Measurements from ENCODE around the gene TSKU. TPM values are rescaled to one million over a fixed set of nuclear protein-coding genes. Genes with fewer than 3 reads are reported as not detected.

TSKU gene
- total and polyA plus RNA-seq, 9 of the 15 experiments (the other 6 are each of a cell fraction or from before 2014, with no cell fraction given): 0.60 to 11.9 (median 8.4) TPM

DNA sequence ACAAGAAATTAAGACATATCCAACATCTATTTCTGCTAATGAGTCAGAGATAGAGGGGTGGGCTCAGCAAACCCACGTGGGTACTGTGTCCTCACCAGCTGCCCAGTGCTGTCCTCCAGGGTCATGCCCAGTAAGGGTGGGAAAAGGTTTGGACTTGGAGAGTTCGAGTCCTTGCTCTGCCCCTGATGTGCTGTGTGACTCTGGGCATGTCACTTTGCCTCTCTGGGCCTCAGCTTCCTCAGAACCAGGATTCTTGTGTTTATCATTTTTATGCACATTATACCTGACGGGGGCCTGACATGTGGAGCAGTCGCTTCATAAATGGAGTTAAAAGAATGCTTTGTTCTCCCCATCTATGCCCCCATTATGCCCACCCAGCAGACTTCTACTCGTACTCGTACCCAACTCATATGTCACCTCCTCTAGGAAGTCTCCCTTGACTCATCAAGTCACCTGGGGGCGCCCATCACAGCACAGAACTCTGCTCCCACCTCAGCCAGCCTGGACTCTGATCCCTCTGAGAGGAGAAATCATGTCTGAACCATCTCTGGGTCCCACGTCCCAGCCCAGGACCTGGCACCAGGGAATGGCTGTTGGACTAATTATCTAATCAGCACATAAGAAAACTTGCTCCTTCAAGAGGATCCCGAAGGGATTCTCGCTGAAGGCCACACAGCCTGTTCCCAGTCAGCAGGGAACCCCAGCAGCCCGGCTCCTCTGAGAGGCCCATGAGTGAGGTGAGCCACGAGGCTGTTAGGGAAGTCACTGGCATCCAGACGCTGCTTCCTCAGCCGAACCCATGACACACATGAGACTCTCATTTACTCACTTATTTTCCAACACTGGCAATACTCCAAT is 38.7 kb upstream of the TSKU start (continued):
- TF ChIP-seq ZNF384 (IDR thresholded peaks at IDR 0.05; ENCODE audit: low read depth, low read length) (no peak), SAP30 (IDR thresholded peaks at IDR 0.05; ENCODE audit: borderline replicate concordance, insufficient read depth, low read depth, low read length, poor library complexity, severe bottlenecking) (no peak)

DNA sequence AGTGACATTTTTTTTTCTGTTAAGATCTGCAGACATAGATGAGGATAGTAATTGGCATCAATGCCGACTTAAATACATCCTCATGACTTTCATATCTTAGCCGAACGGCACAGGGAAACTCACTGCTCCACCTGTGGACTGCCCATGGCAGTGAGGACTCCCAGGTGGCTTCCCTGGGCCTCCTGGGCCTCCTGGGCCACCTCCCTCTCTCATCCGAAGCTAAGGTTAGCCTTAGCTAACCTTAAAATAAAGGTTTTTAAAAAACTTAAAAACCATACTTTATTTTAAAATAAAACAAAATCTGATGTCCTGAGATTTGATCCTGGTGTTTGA is 38.1 kb upstream of the TSKU start:
- ATAC-seq (no peak; the same call in 2 of the 3 replicates), DNase-seq (ENCODE audit: extremely low read depth in 1 of 4, low spot score in 3 of 4) (no peak), FAIRE-seq (no peak)
- 0 out of 2 replicates have a peak, but pooled peaks cover 2% of the 10 kb centered on the region for H3K9me3 ChIP-seq (replicated peaks; ENCODE audit: control insufficient read depth, insufficient read depth, low read depth, low read length)
- H3K27ac ChIP-seq (ENCODE audit: extremely low read depth, low read depth, low read length): peak overlapping the region; percentile 83
- in situ Hi-C loops (cut with MboI) (no loop called here), intact Hi-C loops (cut with micrococcal nuclease) (no loop called here)
- CTCF ChIA-PET (ENCODE audit: low intra/inter-chr PET ratio): no interaction called here
- H3K4me2 ChIP-seq (ENCODE audit: insufficient read depth, low read length): no peak overlapping the region
- H3K4me1 ChIP-seq (replicated peaks in 1 of 2; ENCODE audit: control insufficient read depth in 2 of 2, insufficient read depth in 2 of 2, low read length in 2 of 2): peaks cover 42% of the 10 kb centered on the region in 2 experiments; a peak in 4 of 5 replicates
- no peaks in the 10 kb centered on the region for H3K79me2 ChIP-seq (ENCODE audit: control insufficient read depth, insufficient read depth, low read length)
- 42% methylated on average over 4 of the region's 4 CpGs for WGBS (ENCODE audit: insufficient coverage, low coverage, missing lambda C conversion rate)
- H3K4me3 ChIP-seq: no peak overlapping the region
- no peaks in the 10 kb centered on the region for H3K36me3 ChIP-seq (ENCODE audit: control insufficient read depth, insufficient read depth, low read length)
- no peaks in the 10 kb centered on the region for H3K27me3 ChIP-seq (ENCODE audit: control insufficient read depth in 2 of 2, insufficient read depth in 2 of 2, low read length in 2 of 2)
- H3K9ac ChIP-seq (ENCODE audit: insufficient read depth in 1 of 2, low read depth in 2 of 2, low read length in 2 of 2): peak overlapping the region; percentile 40 to 53; a peak in 2 of 4 replicates
- POLR2A ChIA-PET: interaction anchor here (1.6 kb wide), 1 partner anchor 17 kb away, joined by 4 read pairs; no protein-coding TSS in a partner anchor
- no peaks in the 10 kb centered on the region for H4K20me1 ChIP-seq (replicated peaks; ENCODE audit: control insufficient read depth, insufficient read depth, low read length)
- H3K9me1 ChIP-seq (ENCODE audit: control insufficient read depth, insufficient read depth, low read length): no peaks in the 10 kb centered on the region
- no TSS peak for BruUV-seq (replicated peaks)
- peak overlapping the region; percentile 92 for H2AFZ ChIP-seq (ENCODE audit: low read depth, low read length)
- no peak for TF ChIP-seq ZNF408 (CRISPR knock-in tag; IDR thresholded peaks at IDR 0.05; ENCODE audit: low read depth)
- TF ChIP-seq SRSF7 (optimal IDR thresholded peaks at IDR 0.05; ENCODE audit: low read depth, low read length): no peak
- TF ChIP-seq ZNF76 (CRISPR knock-in tag; IDR thresholded peaks at IDR 0.05; ENCODE audit: borderline replicate concordance): no peak
- TF ChIP-seq ATF1 (CRISPR knock-in tag; IDR thresholded peaks at IDR 0.05): no peak
- no peak for TF ChIP-seq ATF1 (tag; IDR thresholded peaks at IDR 0.05)
- no peak for TF ChIP-seq KLF16 (IDR thresholded peaks at IDR 0.05)
- TF ChIP-seq NFRKB (IDR thresholded peaks at IDR 0.05; ENCODE audit: low read depth): no peak
- TF ChIP-seq STAT5B (CRISPR knock-in tag; IDR thresholded peaks at IDR 0.05): no peak

Measured in K562 (cell line).